Activated CD8-positive, alpha-beta memory T cell treated with anti-CD3 and anti-CD28 coated beads, Interleukin-2, amount 50 U/mL, for 48 hours (primary cell): ENCODE results near the gene TBC1D8.

ENCODE experiments used
- DNase-seq: peaks from one replicate; pipeline ENCODE4 v3.0.0-alpha.2; 2020

The TBC1D8 gene

DNA sequence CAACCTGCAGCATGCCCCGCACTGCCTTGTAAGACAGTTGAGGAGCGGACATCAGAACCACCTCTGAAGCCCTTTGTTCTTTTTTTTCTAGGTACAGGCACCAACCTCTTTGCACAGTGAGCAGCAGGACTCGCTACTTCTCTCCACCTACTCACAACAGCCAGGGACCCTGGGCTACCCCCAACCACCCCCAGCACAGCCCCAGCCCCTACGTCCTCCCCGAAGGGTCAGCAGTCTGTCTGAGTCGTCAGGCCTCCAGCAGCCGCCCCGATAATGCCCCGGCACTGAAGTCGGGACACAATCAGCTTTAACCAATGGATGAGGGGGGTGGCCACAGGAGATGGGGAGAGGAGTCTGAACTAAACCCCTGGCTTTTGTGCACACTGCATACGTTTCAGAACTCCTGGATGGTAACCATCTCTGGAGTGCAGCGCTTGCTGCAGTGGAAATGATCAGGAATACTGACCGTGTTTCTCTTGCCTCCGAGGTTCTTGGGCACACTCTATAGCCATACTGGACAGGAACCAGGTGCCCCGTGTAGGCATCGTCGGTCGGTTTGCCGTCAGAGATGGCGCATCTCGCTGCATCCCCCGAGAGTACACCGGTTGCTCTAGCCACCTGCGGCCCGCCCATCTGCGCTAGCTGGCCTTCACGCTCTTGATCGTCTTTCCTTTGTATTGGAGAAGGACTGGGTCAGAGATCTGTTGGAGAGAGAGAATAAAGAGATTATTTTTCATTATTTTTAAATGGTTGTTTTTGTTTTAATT, 155.7 kb downstream of the TBC1D8 start:
- DNase-seq = peak; percentile 23

DNA sequence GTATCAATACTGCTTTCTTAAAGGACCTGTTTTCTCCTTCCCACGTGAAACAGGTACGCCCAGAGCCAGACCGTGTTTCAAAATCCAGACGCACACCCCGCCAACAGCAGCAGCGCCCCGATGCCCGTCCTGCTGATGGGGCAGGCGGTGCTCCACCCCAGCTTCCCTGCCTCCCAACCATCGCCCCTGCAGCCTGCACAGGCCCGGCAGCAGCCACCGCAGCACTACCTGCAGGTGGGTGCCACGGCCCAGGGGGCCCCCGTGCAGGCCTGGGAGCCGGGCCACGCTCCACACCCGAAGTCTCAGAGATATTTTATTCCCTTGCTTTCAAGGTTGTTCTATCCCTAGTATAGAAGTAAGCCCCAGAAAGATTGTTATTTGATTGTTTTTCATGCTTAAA, 157.9 kb downstream of the TBC1D8 start:
- DNase-seq = no peak

DNA sequence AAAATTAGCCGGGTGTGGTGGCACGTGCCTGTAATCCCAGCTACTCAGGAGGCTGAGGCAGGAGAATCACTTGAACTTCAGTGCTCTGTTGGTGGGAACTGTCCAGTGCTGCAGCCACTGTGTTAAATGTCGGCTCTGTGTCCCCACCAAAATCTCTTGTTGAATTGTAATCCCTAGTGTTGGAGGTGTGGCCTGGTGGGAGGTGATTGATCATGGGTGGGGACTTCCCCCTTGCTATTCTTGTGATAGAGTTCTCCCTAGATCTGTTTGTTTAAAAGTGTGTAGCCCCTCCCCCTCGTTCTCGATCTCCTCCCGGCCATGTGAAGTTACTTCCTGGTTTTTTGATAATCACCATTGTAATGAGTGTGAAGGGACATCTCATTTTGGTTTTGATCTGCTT, 158.9 kb downstream of the TBC1D8 start:
- peak; percentile 20 for DNase-seq

DNA sequence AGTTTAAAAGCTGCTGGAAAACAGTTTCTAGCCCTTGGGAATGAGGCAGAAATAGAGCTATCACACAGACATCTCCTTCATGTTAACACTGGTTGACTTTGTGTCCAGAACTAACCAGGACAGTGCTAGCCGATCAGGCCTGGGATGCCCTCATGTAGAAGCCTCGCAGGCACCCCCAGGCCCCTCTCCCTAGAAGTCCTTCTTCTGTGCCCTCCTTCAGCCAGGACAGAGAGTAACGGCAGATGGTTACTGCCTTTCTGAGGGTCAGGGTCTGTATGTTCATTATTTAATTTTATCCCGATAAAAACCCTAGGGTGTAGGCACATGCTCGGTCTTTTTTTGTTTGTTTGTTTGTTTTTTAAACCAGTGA, 159.8 kb downstream of the TBC1D8 start:
- DNase-seq = no peak

DNA sequence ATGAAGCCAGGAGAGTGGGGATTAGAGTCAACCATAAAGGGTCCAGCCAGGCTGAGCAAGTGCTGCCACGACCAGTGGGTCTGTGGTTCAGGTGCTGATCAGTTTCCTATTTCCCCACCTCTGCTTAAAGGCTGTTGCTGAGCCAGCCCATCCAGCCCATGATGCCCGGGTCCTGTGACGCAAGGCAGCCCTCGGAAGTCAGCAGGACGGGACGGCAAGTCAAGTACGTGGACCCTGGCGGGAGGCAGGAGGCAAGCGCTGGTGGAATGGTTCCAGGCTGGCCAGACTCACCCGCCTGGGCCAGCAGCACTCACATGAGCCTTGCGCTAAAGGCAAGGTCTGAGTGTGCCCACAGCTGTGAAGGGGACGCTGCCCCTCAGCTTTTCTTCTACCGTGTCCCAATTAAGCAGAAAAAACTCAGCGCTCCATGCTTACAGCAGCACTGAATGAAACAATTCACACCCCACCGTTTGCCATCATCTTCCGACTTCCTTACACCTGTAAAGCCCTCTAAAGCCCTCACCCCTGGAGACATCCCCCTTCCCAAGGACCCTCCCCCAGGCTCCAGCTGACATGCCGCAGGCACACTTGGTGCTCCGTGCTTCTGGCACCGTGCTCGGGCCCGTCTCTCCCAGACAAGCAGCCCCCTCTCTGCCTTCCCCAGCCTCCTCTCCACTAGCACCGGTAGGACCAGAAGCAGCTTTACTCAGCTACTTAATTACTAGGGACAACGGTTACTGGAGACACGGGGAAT, 160.4 kb downstream of the TBC1D8 start:
- DNase-seq = no peak

DNA sequence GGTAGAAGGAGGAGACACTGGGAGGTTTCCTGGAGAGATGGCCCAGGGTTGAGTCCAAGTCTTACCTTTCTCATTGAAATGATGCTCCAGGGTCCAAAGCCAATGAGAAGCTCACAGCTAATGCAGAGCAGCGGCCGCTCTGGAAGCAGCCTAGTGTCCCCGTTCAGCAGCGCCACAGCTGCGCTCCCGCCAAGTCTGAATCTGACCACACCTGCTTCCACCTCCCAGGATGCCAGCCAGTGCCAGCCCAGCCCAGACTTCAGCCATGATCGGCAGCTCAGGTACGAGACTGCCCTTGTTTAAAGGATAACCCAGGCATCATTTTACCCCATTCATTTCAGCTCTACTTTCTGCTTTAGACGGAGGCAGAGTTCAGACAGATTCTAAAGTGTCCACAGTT, 161.0 kb downstream of the TBC1D8 start:
- no peak for DNase-seq

DNA sequence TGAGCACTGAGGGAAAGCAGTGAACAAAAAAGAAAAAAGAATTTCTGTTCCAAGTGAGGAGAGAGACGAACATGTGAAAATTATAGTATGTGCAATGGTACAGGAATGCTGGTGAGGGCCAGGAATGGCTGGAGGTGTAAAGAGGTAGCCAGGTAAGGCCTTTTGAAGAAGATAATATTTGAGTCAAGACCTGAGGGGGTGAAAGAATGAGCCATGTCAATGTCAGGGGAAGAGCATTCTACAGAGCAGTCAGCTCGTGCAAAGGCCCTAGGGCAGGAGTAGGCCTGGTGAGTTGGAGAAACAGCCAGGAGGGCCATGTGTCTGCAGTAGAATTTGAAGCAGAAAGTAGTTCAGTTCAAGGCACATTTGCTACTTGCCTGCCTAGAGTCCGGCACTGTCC, 161.5 kb downstream of the TBC1D8 start:
- no peak for DNase-seq

DNA sequence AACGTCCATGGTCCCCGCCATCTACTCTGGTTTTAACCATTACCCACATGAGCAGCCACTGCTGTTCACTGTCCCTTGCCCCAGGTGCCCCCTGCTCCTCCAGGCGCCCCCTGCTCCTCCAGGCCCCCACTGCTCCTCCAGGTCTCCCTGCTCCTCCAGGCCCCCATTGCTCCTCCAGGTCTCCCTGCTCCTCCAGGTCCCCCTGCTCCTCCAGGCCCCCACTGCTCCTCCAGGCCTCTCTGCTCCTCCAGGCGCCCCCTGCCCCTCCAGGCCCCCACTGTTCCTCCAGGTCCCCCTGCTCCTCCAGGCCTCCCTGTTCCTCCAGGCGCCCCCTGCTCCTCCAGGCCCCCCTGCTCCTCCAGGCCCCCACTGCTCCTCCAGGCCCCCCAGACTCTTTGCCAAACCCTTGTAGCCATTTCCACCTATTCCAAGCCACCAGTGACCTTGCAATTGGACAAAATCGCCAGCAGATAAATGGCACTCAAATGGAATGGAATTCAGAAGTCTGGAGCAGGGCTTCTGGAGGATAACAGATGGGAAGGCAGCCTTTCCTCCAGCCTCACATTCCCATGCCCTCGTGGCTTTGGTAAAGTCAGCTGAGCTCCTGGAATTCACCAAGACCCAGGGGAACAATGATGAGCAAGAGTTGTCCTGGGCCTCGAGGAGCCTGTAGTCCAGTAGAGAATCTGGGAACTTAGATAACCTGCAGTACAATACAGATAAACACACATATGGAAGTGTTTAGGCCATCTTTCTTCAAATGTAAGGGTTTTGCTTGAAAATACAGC, 162.4 kb downstream of the TBC1D8 start:
- DNase-seq = no peak

DNA sequence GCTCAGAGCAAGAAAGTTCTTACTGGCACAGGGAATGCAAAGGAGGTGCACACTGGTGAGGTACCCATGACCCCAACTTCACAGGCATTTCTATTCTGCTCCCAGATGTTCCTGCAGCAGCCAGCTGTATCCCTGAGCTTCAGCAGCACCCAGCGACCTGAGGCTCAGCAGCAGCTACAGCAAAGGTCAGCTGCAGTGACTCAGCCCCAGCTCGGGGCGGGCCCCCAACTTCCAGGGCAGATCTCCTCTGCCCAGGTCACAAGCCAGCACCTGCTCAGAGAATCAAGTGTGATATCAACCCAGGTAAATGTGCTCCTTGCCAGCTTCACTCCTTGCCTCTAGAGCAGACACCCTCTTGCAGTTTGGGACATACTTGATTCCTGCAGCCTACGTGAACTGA, 163.2 kb downstream of the TBC1D8 start:
- DNase-seq = no peak

DNA sequence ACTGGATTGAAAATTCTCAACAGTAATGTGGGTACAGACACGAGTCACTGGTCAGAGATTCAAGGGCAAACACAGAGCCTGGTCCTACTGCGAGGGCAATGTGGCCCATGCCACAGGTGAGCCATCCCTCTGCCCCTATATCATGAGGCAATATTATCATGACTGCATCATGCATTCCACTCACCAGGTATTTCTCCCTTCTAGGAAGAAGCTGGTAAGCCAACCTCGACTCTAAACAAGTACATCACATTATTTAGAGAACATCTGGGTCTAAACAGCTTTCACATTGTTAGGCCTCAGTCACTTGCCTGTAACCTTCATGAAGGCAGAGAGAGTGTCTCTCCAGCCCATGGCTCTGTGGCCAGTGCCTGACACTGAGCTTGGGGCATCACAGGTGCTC, 163.6 kb downstream of the TBC1D8 start:
- DNase-seq = no peak

DNA sequence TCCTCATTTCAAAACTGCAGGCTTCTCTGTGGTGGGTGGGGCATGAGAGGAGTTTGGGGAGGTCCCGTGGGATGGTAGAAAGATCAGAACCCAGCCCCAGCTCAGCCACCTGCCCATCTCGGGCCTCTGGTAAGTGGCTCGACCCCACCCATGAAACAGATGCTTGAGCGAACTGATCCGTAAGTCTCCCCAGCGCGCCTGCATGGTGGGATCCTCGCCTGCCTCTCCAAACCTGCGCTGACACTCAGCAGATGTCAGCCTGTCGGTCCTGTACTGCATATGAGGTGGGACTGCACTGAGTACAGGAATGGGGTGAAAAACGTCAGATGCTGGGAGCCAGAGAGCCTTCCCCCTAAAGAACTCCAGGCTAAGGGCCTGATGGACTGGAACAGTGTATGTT, 165.0 kb downstream of the TBC1D8 start:
- no peak for DNase-seq

DNA sequence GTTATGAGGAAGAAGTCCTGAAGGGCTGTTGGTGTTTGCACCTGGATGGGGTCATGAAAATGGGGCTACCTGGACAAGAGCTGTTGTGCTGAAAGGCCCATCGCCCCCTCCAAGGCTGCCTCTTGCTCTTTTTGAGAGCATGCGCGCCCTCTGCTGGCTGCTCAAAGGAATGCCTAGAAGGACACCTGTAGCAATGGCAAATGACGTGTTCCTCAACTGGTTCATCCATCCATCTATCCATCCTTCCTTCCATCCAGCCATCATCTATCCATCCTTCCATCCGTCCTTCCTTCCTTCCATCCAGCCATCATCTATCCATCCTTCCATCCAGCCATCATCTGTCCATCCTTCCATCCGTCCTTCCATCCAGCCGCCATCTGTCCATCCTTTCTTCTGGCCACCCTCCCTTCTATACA, 166.3 kb downstream of the TBC1D8 start:
- peak; percentile 88 for DNase-seq

DNA sequence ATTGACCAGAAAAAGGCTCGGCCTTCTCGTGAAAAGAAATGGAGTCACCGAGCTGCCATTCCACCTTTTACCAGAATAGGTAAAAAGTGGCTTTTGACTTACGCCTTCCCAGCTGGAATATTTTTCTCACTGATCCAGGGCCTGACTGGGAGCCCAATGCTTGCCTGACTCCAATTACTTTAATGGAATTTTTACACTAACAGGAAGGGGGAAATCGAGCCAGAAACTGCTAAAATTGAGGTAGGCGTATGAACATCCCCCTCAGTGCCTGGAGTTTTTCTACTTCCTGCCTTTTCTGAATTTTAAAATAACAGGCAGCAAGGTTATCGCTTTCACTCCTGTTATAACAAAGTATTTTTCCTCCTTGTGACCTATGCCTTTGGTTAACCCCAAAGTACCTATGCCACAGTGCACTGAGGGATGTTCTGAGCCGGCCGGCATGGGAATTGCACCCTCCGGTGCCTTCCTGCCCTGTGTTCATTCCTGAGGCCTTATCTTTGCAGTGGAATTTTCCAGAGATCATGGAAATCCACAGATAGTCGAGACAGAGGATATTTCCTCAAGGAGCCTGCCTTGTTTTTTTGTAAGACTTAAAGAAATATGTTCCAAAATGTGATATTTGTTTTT, 167.4 kb downstream of the TBC1D8 start:
- no peak for DNase-seq

DNA sequence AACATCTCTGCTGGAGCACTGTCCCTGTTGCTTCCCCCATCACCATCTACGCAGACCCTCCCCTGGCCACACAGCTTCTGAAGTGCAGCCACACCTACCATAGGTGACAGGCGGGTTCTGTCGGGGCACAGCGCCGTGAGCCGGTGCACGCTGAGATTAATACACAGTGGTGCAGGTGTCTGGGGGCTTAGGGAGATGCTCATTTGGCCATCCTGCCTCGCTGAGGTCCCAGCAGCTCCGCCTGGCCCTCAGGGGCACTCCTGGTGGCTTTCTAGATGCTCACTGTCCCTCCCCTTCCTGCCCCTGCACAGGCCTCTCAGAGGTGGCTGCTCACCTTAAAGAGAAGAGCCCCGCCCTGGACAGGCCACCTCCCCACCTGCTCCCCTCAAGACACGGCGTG, 168.0 kb downstream of the TBC1D8 start:
- DNase-seq = no peak

DNA sequence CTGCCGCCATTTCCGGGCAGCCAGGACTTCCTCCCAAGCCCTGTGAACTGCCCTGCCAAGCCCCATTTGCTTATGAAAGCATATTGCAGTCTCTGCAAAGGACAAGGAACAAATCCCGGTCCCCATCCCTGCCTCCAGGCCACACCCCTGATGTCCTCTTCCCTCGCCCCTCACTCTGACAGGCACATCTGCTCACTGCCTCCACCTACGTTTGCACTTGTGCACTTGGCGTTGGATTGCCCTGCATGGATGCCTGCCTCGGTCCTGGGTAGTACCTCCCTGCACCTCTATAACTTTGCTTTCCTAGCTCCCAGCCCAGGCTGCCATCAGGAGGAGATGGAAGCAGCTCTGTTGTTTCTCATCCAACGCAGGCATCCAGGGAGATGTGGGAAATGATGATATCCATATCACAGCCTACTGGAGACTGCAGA, 168.7 kb downstream of the TBC1D8 start:
- no peak for DNase-seq

DNA sequence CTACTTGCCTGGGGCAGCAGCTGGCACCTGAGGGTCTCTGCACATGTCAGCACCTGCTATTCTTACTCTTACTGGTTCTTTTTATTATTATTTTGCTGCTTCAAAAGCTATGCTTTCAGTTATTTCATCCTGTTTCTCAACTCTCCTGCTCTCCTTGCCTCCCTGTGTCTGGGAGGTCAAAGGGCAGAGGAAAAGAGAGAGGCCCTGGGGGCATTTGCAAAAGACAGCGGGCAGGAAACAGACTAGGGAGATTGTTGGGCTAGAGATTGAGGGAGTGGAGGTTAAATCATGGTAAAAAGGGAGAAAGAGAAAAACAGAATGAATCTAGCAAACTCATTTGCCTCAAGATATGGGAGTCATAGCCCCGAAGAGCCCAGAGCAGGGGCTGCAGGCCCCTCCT, 170.2 kb downstream of the TBC1D8 start:
- DNase-seq = no peak

DNA sequence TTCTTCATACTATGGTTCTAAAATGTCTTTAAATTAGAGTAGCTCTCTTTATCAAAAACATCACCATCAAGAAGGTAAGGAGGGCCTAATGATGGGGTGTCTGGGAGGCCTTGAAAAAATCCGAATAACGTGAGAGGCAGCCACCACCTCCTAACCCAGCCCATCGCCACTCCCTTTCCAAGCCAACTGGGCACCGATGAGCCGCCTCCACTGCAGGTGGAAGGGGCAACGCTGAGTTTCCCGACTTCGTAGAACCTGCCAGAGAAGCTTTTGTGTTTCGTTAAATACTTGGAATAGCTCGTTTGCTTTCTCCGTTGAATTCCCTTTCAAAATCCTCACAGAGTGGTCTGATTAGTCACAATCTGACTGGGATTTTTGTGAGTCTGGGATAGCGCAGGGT, 171.1 kb downstream of the TBC1D8 start:
- DNase-seq = no peak

DNA sequence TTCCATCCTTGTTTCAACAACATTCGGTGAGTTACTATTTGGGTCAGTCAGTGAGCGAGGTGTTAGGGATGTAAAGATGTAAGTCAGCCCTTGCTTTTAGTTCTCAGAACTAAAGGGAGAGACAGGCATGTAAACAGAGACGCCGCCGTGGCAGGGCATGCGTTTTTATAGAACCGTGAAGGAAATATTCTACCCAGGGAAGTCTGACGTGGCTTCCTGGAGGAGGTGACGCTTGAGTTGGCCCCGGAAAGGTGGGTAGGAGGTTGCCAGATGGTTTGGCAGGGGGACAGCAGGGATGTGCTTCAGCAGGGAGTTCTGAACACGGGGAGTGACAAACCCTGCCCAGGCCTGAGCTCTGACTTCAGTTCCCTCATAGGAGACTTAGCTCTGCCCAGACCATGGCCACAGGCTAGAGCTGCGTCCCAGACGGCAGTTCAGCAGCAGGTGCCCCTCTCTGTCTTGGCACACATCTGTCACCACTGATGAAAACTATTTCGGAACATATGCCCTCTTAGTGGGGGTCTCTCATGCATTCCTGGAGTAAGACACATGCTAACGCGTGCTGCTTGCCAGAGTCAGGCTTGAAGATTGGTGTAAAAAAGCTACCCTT, 172.5 kb downstream of the TBC1D8 start:
- no peak for DNase-seq

DNA sequence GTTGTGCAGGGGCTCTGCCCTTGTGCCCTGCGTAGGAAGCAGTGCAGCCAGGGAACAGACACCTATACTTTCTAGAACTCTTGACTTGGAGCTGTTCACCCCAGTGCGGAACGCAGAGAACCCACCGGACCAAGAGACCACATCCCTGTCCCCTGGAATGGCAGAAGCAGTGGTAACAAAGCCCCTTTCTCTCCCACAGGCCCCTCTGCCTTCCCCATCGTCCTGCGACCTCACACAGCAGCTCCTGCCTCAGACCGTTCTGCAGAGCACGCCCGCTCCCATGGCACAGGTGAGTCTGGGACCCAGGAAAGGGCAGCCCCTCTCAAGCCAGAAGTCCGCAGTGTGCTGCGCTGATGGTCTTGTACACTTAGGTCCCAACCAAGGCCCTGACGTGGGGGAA, 173.7 kb downstream of the TBC1D8 start:
- DNase-seq = no peak

DNA sequence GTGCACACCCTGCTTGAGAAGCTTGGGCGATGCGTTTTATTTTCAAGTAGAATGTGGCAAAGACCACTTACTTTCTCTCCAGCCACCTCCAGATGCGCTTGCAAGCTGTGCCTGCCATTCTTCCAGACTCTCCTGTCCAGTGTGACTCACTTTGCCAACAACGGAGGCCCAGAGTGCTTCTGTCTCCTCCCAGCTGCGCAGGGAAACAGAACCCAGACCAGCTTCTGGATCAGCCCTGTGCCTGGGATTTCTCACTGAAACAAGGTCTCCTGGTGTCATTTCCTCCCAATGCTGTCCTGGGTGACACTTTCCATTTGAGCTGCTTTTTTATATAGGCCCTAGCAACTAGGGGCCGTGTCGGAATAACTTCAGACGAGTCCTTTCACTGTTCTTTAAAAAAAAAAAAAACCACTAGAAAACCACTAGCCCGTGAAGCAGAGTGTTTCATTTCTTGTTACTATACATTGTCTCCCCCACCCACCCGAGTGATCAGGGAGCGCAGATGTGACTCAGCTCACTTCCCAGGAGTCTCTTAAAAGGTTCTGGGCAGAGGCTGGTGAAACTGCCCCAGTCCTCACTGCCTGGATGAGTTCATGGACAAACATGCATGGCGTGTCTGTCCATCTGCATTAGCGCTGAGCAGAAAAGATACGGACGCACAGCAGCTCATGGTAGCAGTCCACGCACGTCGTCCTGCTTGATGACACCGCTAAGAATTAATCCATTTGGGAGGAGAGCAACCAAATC, 174.4 kb downstream of the TBC1D8 start:
- no peak for DNase-seq

DNA sequence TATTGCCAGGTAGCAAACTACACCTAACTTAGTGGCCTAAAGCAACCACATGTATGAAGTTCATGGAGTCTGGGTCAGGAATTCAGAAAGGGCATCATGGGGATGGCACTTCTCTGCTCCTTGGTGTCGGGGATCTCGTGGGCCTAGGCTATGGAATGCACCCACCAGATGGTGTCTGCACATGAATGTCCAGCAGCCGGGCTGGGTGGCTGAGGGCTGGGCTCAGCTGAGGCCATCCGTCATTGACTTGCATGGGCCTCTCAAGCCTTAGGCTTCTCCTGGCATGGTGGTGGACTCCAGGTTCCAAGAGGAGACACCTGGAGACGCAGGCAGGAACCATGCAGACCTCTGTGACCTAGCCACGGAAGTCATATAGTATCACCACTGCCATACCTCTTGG, 175.1 kb downstream of the TBC1D8 start:
- DNase-seq = no peak

DNA sequence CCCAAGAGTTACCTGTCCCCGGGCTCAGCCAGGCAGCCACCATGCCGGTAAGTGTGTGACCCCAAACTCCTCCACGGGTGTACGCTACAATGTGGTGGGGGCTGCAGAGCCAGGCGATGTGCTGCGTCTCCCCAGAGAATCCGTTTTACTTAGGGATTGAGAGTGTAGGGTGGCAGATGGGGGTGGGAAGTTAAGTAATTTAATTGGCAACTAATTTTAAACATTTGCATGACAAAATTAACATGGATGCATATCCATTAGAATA, 175.7 kb downstream of the TBC1D8 start:
- DNase-seq = no peak
